PC-9 (cell line): ENCODE results near the gene FERMT1.

Experiments
- CTCF ChIP-seq: fragments of 200-600 bp; sonication (generic); conservative IDR thresholded peaks from 2 replicates; pipeline ENCODE4 v1.6.1; 2017; ENCODE audit warnings: mixed run types, antibody characterized with exemption, mild to moderate bottlenecking, moderate library complexity
- EZH2 ChIP-seq: fragments of 200-600 bp; sonication (generic); IDR thresholded peaks from 2 replicates; pipeline ENCODE4 v1.8.0; 2017; ENCODE audit warnings: antibody characterized with exemption, low read depth

GRCh38 chr20:6055981-6056569, 66.8 kb downstream of the FERMT1 start:
- TF ChIP-seq CTCF, result no peak
- no peak for TF ChIP-seq EZH2
